Activated CD4-positive, alpha-beta T cell treated with anti-CD3 and anti-CD28 coated beads, Interleukin-2, Interleukin-4, amounts not matched to agents 100 ng/mL and 50 ng/mL, durations not matched to agents 16 hours and 8 hours (primary cell): ENCODE measurements around the gene MX1.

Experiments used
- DNase-seq: peaks from one replicate; pipeline ENCODE4 v3.0.0-alpha.2; 2020; ENCODE audit warnings: low spot score

Gene MX1

GRCh38 chr21:41460578-41461527, 34.8 kb downstream of the MX1 start:
- peak; percentile 47 for DNase-seq

- DNase-seq: no peak
These were observed 39.2 kb downstream of the MX1 start for GRCh38 chr21:41465176-41465781.

GRCh38 chr21:41466024-41466820, 40.2 kb downstream of the MX1 start:
- DNase-seq: no peak

GRCh38 chr21:41470054-41470453, 44.0 kb downstream of the MX1 start:
- no peak for DNase-seq

- no peak for DNase-seq
These were observed 46.9 kb downstream of the MX1 start for GRCh38 chr21:41472753-41473548.

- no peak for DNase-seq
These were observed 49.8 kb downstream of the MX1 start for GRCh38 chr21:41475714-41476420.

- no peak for DNase-seq
These were observed 51.7 kb downstream of the MX1 start for GRCh38 chr21:41477641-41478318.

GRCh38 chr21:41478319-41479177, 52.5 kb downstream of the MX1 start:
- no peak for DNase-seq

- no peak for DNase-seq
These were observed 53.6 kb downstream of the MX1 start for GRCh38 chr21:41479686-41480085.

GRCh38 chr21:41480086-41480690, 54.1 kb downstream of the MX1 start:
- DNase-seq: no peak

- no peak for DNase-seq
These were observed 55.2 kb downstream of the MX1 start for GRCh38 chr21:41481191-41481590.

GRCh38 chr21:41482301-41482700, 56.3 kb downstream of the MX1 start:
- DNase-seq: no peak

- DNase-seq: no peak
These were observed 56.9 kb downstream of the MX1 start for GRCh38 chr21:41482980-41483379.

GRCh38 chr21:41483415-41483814, 57.4 kb downstream of the MX1 start:
- peak; percentile 6 for DNase-seq

- peak; percentile 8 for DNase-seq
These were observed 57.9 kb downstream of the MX1 start for GRCh38 chr21:41483973-41484372.

GRCh38 chr21:41487082-41487481, 61.0 kb downstream of the MX1 start:
- DNase-seq: no peak

GRCh38 chr21:41488080-41488479, 62.0 kb downstream of the MX1 start:
- no peak for DNase-seq

- no peak for DNase-seq
These were observed 63.3 kb downstream of the MX1 start for GRCh38 chr21:41489329-41489728.

- no peak for DNase-seq
These were observed 64.3 kb downstream of the MX1 start for GRCh38 chr21:41490330-41490729.
